Heart right ventricle (tissue), 16 donors: ENCODE data around the gene CCM2. TPM values are rescaled to one million over a fixed set of nuclear protein-coding genes. Genes with fewer than 3 reads are reported as not detected.

ENCODE experiments used
- ATAC-seq, 8 donors: fragments of 200-7000 bp; cut with Tn5 transposase; one replicate each; pipeline ENCODE4 v1.9.1; 2020; ENCODE audit warnings: mild to moderate bottlenecking in 8 of 8, moderate library complexity in 8 of 8, moderate number of reproducible peaks in 1 of 8
- DNase-seq, 2 donors: peaks; one replicate each; pipeline ENCODE4 v3.0.0-alpha.2; 2020
- H3K27ac ChIP-seq, 10 donors: fragments of 200-600 bp; sonication (generic) in 2 of 10; one replicate each; pipeline versions ENCODE4 v1.5.0 to v1.8.0; 2020 to 2022; ENCODE audit warnings: mild to moderate bottlenecking in 3 of 10
- H3K27me3 ChIP-seq, 7 donors: fragments of 200-600 bp; one replicate each; pipeline ENCODE4 v1.8.0; 2021 to 2022; ENCODE audit warnings: mild to moderate bottlenecking in 2 of 7
- H3K36me3 ChIP-seq, 9 donors: fragments of 200-600 bp; sonication (generic) in 1 of 9; one replicate each; pipeline versions ENCODE4 v1.5.0 to v1.8.0; 2020 to 2022; ENCODE audit warnings: mild to moderate bottlenecking in 2 of 9
- H3K4me1 ChIP-seq, 9 donors: fragments of 200-600 bp; sonication (generic) in 1 of 9; one replicate each; pipeline versions ENCODE4 v1.5.0 to v1.8.0; 2020 to 2022; ENCODE audit warnings: mild to moderate bottlenecking in 4 of 9
- H3K4me3 ChIP-seq, 10 donors: fragments of 200-600 bp; sonication (generic) in 2 of 10; one replicate each; pipeline versions ENCODE4 v1.5.0 to v1.8.0; 2020 to 2022; ENCODE audit warnings: mild to moderate bottlenecking in 7 of 10, moderate library complexity in 2 of 10
- H3K9me3 ChIP-seq, 11 donors: fragments of 200-600 bp in 10 of 11; sonication (generic) in 2 of 11; one replicate each; pipeline versions ENCODE4 v1.5.0 to v1.8.0; 2013 to 2022; ENCODE audit warnings: mild to moderate bottlenecking in 2 of 11, control low read depth in 1 of 11, moderate library complexity in 1 of 11
- WGBS, 2 donors: extraction: QIAGEN DNeasy Blood & Tissue Kit; methylation state at CpG; one replicate each; pipeline ENCODE4 v1.1.7; 2013; ENCODE audit warnings: inconsistent platforms in 1 of 2; 5-methylcytosine and 5-hydroxymethylcytosine counted together
- intact Hi-C, 10 donors: fragments of 100-400 bp; cut with DNase I; formaldehyde crosslinking; loops; one replicate each; pipeline versions ENCODE4 v1.11.1 to v1.14.2; 2022
- polyA plus RNA-seq, 2 donors: library from polyadenylated mRNA; stranded (reverse); fragments of 200-250 nt; gene quantifications; one replicate each; pipeline ENCODE4 v1.2.3, GENCODE V29; 2013
- total RNA-seq, 10 donors: library from RNA; stranded (reverse); fragmentation: NEBNext Ultra II Directional in 3 of 10; extraction: Animal tissue kit (Norgen Biotek cat#: 25700) in 3 of 10; gene quantifications; one replicate each; pipeline versions ENCODE4 v1.2.1 to v1.2.4, GENCODE V29; 2021 to 2023
- TF ChIP-seq, protein P1 (sequence below), 9 donors: fragments of 200-600 bp; sonication (generic) in 2 of 9; IDR thresholded peaks; one replicate each; pipeline versions ENCODE4 v1.5.0 to v1.8.0; 2021 to 2022; ENCODE audit warnings: antibody characterized with exemption in 9 of 9, mild to moderate bottlenecking in 5 of 9, moderate library complexity in 1 of 9
- donor health status: Arrhythmogenic right ventricular cardiomyopathy.
- donor health status: ischemic (EF 13 %, LVEDD 7.1; RV severe dilation, severe dysfunction).
- donor health status: healthy with polysubstance abuse.
- donor health status: DM: no; HTN: yes; CAD: no.
- donor health status: DM: no; HTN: no; CAD: no.
- donor health status: ischemic (EF 25% LVEDD 6.9; RV normal size, moderate dysfunction).
- donor health status: ischemic (EF 25% LVEDD 5.7; RV mildly dilated, moderate dysfunction).
- donor health status: healthy.
- donor health status: DM: yes; HTN: yes; CAD: no.
- donor health status: Ischemic cardiomyopathy.
- donor health status: ischemic (EF 35%, LVEDD 5.7; RV mildly dilated, moderate dysfunction).
- donor health status: nonischemic (EF 11% LVEDD 7.7; RV severe dilation, severe dysfunction).
- donor health status: DM: yes; HTN: yes; CAD: no.
- donor health status: PGD.
- donor health status: ischemic (EF 29% LVEDD 5.4; RV normal size, mild dysfunction).
- donor health status: nonischemic (EF 23%, LVEDD 6.1; RV moderate dilation, normal function).

Gene CCM2
- total and polyA plus RNA-seq, 12 donors = 21.5 to 71.1 (median 25.7) TPM

- intact Hi-C loops = no loop called here
- Histone ChIP-seq H3K27ac (no peak overlapping the region), H3K9me3 (no peaks in the 10 kb centered on the region), H3K4me1 (peaks cover 0 to 49% (median 21%) of the 10 kb centered on the region in 9 donors), H3K4me3 (no peak overlapping the region), H3K36me3 (peaks cover 0 to 40% (median 6%) of the 10 kb centered on the region in 9 donors), H3K27me3 (no peaks in the 10 kb centered on the region)
- WGBS, 2 donors = 94 to 95% methylated on average over 5 of the region's 5 CpGs
- TF ChIP-seq, protein P1, sequence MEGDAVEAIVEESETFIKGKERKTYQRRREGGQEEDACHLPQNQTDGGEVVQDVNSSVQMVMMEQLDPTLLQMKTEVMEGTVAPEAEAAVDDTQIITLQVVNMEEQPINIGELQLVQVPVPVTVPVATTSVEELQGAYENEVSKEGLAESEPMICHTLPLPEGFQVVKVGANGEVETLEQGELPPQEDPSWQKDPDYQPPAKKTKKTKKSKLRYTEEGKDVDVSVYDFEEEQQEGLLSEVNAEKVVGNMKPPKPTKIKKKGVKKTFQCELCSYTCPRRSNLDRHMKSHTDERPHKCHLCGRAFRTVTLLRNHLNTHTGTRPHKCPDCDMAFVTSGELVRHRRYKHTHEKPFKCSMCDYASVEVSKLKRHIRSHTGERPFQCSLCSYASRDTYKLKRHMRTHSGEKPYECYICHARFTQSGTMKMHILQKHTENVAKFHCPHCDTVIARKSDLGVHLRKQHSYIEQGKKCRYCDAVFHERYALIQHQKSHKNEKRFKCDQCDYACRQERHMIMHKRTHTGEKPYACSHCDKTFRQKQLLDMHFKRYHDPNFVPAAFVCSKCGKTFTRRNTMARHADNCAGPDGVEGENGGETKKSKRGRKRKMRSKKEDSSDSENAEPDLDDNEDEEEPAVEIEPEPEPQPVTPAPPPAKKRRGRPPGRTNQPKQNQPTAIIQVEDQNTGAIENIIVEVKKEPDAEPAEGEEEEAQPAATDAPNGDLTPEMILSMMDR (IDR thresholded peaks at IDR 0.05) = no peak
- no peak for ATAC-seq
- no peak for DNase-seq
Measured at GRCh38 chr7:45035371-45035770, 35.4 kb downstream of the CCM2 start.

- Histone ChIP-seq H3K36me3 (peaks cover 0 to 45% (median 6%) of the 10 kb centered on the region in 9 donors), H3K27ac (no peak overlapping the region), H3K9me3 (no peaks in the 10 kb centered on the region), H3K4me1 (peaks cover 0 to 49% (median 21%) of the 10 kb centered on the region in 9 donors), H3K27me3 (no peaks in the 10 kb centered on the region), H3K4me3 (no peak overlapping the region)
- intact Hi-C loops = no loop called here
- 76 to 83% methylated on average over 6 of the region's 6 CpGs for WGBS, 2 donors
- ATAC-seq (no peak), DNase-seq (no peak)
- TF ChIP-seq, protein P1 (IDR thresholded peaks at IDR 0.05) = no peak
Measured at GRCh38 chr7:45035893-45036292, 35.9 kb downstream of the CCM2 start.

GRCh38 chr7:45036317-45036716 lies 36.3 kb downstream of the CCM2 start:
- no peaks in the 10 kb centered on the region for H3K27me3 ChIP-seq
- DNase-seq (no peak), ATAC-seq (no peak)
- 84 to 93% methylated on average over 3 of the region's 3 CpGs for WGBS, 2 donors
- no peak overlapping the region for H3K4me3 ChIP-seq
- TF ChIP-seq, protein P1 (IDR thresholded peaks at IDR 0.05) = no peak
- peaks cover 0 to 48% (median 21%) of the 10 kb centered on the region in 9 donors for H3K4me1 ChIP-seq
- no peak overlapping the region for H3K27ac ChIP-seq
- no peaks in the 10 kb centered on the region for H3K9me3 ChIP-seq
- H3K36me3 ChIP-seq = peaks cover 0 to 48% (median 6%) of the 10 kb centered on the region in 9 donors
- intact Hi-C loops = no loop called here

DNA sequence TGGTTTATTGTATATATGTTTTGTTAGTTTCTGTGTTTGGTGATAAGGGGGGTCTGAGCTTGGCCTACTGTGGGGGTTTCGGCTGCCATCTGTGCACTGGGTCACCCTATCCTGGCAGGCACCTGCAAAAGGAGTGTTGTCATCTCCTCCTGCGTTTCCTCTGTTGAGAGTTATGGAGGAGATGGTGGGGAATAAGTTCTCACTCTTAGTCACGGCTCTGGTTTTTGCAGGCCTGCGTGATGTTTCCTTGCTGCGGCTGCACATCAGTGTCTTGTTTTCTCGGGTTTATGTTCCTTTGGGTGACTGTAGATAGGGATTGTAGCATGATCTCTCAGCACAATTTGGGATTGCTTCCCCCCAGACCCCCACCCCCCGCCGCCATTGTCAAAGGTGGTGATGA lies 36.8 kb downstream of the CCM2 start:
- 89 to 90% methylated on average over 8 of the region's 8 CpGs for WGBS, 2 donors
- Histone ChIP-seq H3K4me3 (no peak overlapping the region), H3K4me1 (peaks cover 0 to 46% (median 21%) of the 10 kb centered on the region in 9 donors), H3K27ac (no peak overlapping the region), H3K36me3 (peaks cover 0 to 48% (median 6%) of the 10 kb centered on the region in 9 donors), H3K27me3 (no peaks in the 10 kb centered on the region), H3K9me3 (no peaks in the 10 kb centered on the region)
- intact Hi-C loops = no loop called here
- DNase-seq = no peak
- ATAC-seq = no peak
- TF ChIP-seq, protein P1 (IDR thresholded peaks at IDR 0.05) = no peak
